Common myeloid progenitor, CD34-positive (primary cell): ENCODE data around the gene PHF21B.

ENCODE experiments used
- CTCF ChIA-PET: fragments of 350-600 bp; sonication (Branson Sonifier 250); formaldehyde crosslinking; loops from one replicate; lab custom pipeline; 2021; ENCODE audit warnings: antibody characterized with exemption; lab: Charles Lee
- POLR2A ChIA-PET: fragments of 350-600 bp; sonication (Branson Sonifier 250); formaldehyde crosslinking; loops from one replicate; lab custom pipeline; 2021; ENCODE audit warnings: antibody characterized with exemption; lab: Charles Lee
- DNase-seq, 3 donors: peaks; one replicate each; pipeline versions ENCODE4 v3.0.0 to v3.0.0-alpha.2; 2013
- H3K27ac ChIP-seq, 2 experiments: 1 replicate in 1 of 2; 2 replicates in 1 of 2; pipeline ENCODE4 v1.7.0; 2013; ENCODE audit warnings: inconsistent platforms in 2 of 2, low read length in 2 of 2, mild to moderate bottlenecking in 2 of 2, low read depth in 1 of 2, moderate library complexity in 1 of 2; ENCODE audit not compliant: severe bottlenecking in 2 of 2, insufficient read depth in 1 of 2, poor library complexity in 1 of 2
- H3K27me3 ChIP-seq, 5 experiments: replicated peaks in 2 of 5; 1 replicate in 3 of 5; 2 replicates in 2 of 5; pipeline versions ENCODE4 v1.6.1 to v1.7.0; 2013; ENCODE audit warnings: low read length in 4 of 5, mild to moderate bottlenecking in 2 of 5, moderate library complexity in 2 of 5, inconsistent platforms in 1 of 5; ENCODE audit not compliant: insufficient read depth in 5 of 5, control insufficient read depth in 4 of 5
- H3K36me3 ChIP-seq, 4 experiments: 1 replicate in 2 of 4; 2 replicates in 2 of 4; pipeline versions ENCODE4 v1.6.1 to v1.7.0; 2013; ENCODE audit warnings: low read length in 3 of 4, control low read depth in 1 of 4, mild to moderate bottlenecking in 1 of 4; ENCODE audit not compliant: control insufficient read depth in 4 of 4, insufficient read depth in 4 of 4
- H3K4me1 ChIP-seq, 4 experiments: 1 replicate in 3 of 4; 2 replicates in 1 of 4; pipeline versions ENCODE4 v1.6.1 to v1.7.1; 2013; ENCODE audit warnings: low read length in 3 of 4, mild to moderate bottlenecking in 3 of 4, control low read depth in 1 of 4, inconsistent platforms in 1 of 4, moderate library complexity in 1 of 4; ENCODE audit not compliant: control insufficient read depth in 4 of 4, insufficient read depth in 4 of 4; ENCODE audit errors: control extremely low read depth in 1 of 4
- H3K4me3 ChIP-seq, 7 experiments: 1 replicate in 4 of 7; 2 replicates in 3 of 7; pipeline versions ENCODE4 v1.5.1 to v1.7.0; 2013; ENCODE audit warnings: mild to moderate bottlenecking in 7 of 7, low read length in 6 of 7, moderate library complexity in 6 of 7, inconsistent platforms in 2 of 7, low read depth in 2 of 7, control low read depth in 1 of 7; ENCODE audit not compliant: insufficient read depth in 4 of 7, control insufficient read depth in 1 of 7; ENCODE audit errors: extremely low read depth in 1 of 7
- H3K9me3 ChIP-seq, 5 experiments: 1 replicate in 4 of 5; 2 replicates in 1 of 5; pipeline versions ENCODE4 v1.6.1 to v1.7.1; 2013; ENCODE audit warnings: low read length in 4 of 5, mild to moderate bottlenecking in 2 of 5, inconsistent platforms in 1 of 5, low read depth in 1 of 5, moderate library complexity in 1 of 5; ENCODE audit not compliant: control insufficient read depth in 4 of 5, insufficient read depth in 2 of 5; ENCODE audit errors: control extremely low read depth in 1 of 5
- WGBS: methylation state at CpG from one replicate; pipeline ENCODE4 v1.1.5; 2013; ENCODE audit not compliant: insufficient coverage; 5-methylcytosine and 5-hydroxymethylcytosine counted together

The PHF21B gene

GRCh38 chr22:44940130-44940529 is 69.7 kb downstream of the PHF21B start:
- no peak for DNase-seq
- H3K9me3 ChIP-seq = no peaks in the 10 kb centered on the region
- 79% methylated on average over 10 of the region's 11 CpGs for WGBS
- CTCF ChIA-PET = no interaction called here
- no peaks in the 10 kb centered on the region for H3K36me3 ChIP-seq
- peaks cover 0 to 36% (median 2%) of the 10 kb centered on the region in 5 experiments for H3K27me3 ChIP-seq
- no peaks in the 10 kb centered on the region for H3K4me1 ChIP-seq
- H3K4me3 ChIP-seq = no peak overlapping the region
- H3K27ac ChIP-seq = no peak overlapping the region
- POLR2A ChIA-PET = no interaction called here

GRCh38 chr22:44939451-44939850 is 70.4 kb downstream of the PHF21B start:
- Histone ChIP-seq H3K4me3 (no peak overlapping the region), H3K4me1 (no peaks in the 10 kb centered on the region), H3K27ac (no peak overlapping the region), H3K27me3 (peaks cover 0 to 30% (median 2%) of the 10 kb centered on the region in 5 experiments), H3K9me3 (no peaks in the 10 kb centered on the region), H3K36me3 (no peaks in the 10 kb centered on the region)
- ChIA-PET CTCF (no interaction called here), POLR2A (no interaction called here)
- no peak for DNase-seq
- 87% methylated on average over 10 of the region's 11 CpGs for WGBS

GRCh38 chr22:44938886-44939285 is 70.9 kb downstream of the PHF21B start:
- H3K4me1 ChIP-seq = peaks cover 0 to 2% (median under 1%) of the 10 kb centered on the region in 4 experiments
- H3K27me3 ChIP-seq = peaks cover 0 to 24% (median 2%) of the 10 kb centered on the region in 5 experiments
- CTCF ChIA-PET = no interaction called here
- no peaks in the 10 kb centered on the region for H3K36me3 ChIP-seq
- H3K27ac ChIP-seq = no peak overlapping the region
- 80% methylated on average over 12 of the region's 14 CpGs for WGBS
- H3K4me3 ChIP-seq = no peak overlapping the region
- POLR2A ChIA-PET = no interaction called here
- no peaks in the 10 kb centered on the region for H3K9me3 ChIP-seq
- DNase-seq = no peak

- POLR2A ChIA-PET = no interaction called here
- H3K36me3 ChIP-seq = no peaks in the 10 kb centered on the region
- H3K27ac ChIP-seq = no peak overlapping the region
- 94% methylated on average over 6 of the region's 8 CpGs for WGBS
- H3K9me3 ChIP-seq = no peaks in the 10 kb centered on the region
- H3K4me1 ChIP-seq = peaks cover 0 to 8% (median 1%) of the 10 kb centered on the region in 4 experiments
- CTCF ChIA-PET = no interaction called here
- H3K4me3 ChIP-seq = no peak overlapping the region
- peaks cover 0 to 18% (median 2%) of the 10 kb centered on the region in 5 experiments for H3K27me3 ChIP-seq
- DNase-seq = no peak
Observed at GRCh38 chr22:44937216-44937615, 72.6 kb downstream of the PHF21B start.

- Histone ChIP-seq H3K36me3 (no peaks in the 10 kb centered on the region), H3K9me3 (no peaks in the 10 kb centered on the region), H3K27ac (no peak overlapping the region), H3K4me1 (peaks cover 0 to 8% (median 1%) of the 10 kb centered on the region in 4 experiments), H3K27me3 (peaks cover 0 to 18% (median 2%) of the 10 kb centered on the region in 5 experiments), H3K4me3 (no peak overlapping the region)
- 96% methylated on average over 8 of the region's 16 CpGs for WGBS
- CTCF ChIA-PET = interaction anchor here (0.6 kb wide), 1 partner anchor 18 kb away, joined by 3 read pairs; no protein-coding TSS in a partner anchor
- POLR2A ChIA-PET = no interaction called here
- no peak for DNase-seq
Observed at GRCh38 chr22:44936201-44936600, 73.6 kb downstream of the PHF21B start.

GRCh38 chr22:44935724-44936123 is 74.1 kb downstream of the PHF21B start:
- no peaks in the 10 kb centered on the region for H3K9me3 ChIP-seq
- no peak overlapping the region for H3K4me3 ChIP-seq
- ChIA-PET CTCF (interaction anchor here (0.6 to 1.4 kb wide), 2 partner anchors 18 to 21 kb away, joined by 3 read pairs; no protein-coding TSS in a partner anchor), POLR2A (no interaction called here)
- peaks cover 0 to 8% (median 1%) of the 10 kb centered on the region in 4 experiments for H3K4me1 ChIP-seq
- no peak overlapping the region for H3K27ac ChIP-seq
- H3K36me3 ChIP-seq = no peaks in the 10 kb centered on the region
- peaks cover 0 to 18% (median 2%) of the 10 kb centered on the region in 5 experiments for H3K27me3 ChIP-seq
- no peak for DNase-seq
- WGBS = 90% methylated on average over 11 of the region's 11 CpGs

GRCh38 chr22:44934454-44934735 is 75.4 kb downstream of the PHF21B start:
- no peak overlapping the region for H3K4me3 ChIP-seq
- WGBS = 100% methylated on average over 2 of the region's 6 CpGs
- H3K27me3 ChIP-seq = peaks cover 0 to 6% (median 0%) of the 10 kb centered on the region in 5 experiments
- POLR2A ChIA-PET = no interaction called here
- H3K9me3 ChIP-seq = no peaks in the 10 kb centered on the region
- no peak for DNase-seq
- CTCF ChIA-PET = interaction anchor here (1.4 kb wide), 1 partner anchor 20 kb away, joined by 3 read pairs; no protein-coding TSS in a partner anchor
- H3K36me3 ChIP-seq = no peaks in the 10 kb centered on the region
- H3K27ac ChIP-seq = no peak overlapping the region
- peaks cover 0 to 8% (median 1%) of the 10 kb centered on the region in 4 experiments for H3K4me1 ChIP-seq
